Measurements from ENCODE around the gene PTCSC3.
"Not testable (repeated sequence)": the region's sequence is repeated elsewhere in the genome, so short reads cannot be mapped to it uniquely, and the experiment has no call there.

DNA sequence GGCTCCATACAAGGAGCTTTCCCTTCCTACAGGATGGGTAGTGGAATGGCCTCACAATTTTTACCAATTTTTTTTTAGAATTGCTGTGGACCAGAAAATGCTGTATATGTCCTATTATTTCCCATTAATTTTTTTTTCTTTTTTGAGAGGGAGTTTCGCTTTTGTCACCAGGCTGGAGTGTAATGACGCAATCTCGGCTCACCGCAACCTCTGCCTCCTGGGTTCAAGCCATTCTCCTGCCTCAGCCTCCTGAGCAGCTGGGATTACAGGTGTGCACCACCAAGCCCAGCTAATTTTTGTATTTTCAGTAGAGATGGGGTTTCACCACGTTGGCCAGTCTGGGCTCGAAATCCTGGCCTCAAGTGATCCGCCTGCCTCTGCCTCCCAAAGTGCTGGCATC is 72.3 kb downstream of the PTCSC3 start:
- TF ChIP-seq, protein P1, sequence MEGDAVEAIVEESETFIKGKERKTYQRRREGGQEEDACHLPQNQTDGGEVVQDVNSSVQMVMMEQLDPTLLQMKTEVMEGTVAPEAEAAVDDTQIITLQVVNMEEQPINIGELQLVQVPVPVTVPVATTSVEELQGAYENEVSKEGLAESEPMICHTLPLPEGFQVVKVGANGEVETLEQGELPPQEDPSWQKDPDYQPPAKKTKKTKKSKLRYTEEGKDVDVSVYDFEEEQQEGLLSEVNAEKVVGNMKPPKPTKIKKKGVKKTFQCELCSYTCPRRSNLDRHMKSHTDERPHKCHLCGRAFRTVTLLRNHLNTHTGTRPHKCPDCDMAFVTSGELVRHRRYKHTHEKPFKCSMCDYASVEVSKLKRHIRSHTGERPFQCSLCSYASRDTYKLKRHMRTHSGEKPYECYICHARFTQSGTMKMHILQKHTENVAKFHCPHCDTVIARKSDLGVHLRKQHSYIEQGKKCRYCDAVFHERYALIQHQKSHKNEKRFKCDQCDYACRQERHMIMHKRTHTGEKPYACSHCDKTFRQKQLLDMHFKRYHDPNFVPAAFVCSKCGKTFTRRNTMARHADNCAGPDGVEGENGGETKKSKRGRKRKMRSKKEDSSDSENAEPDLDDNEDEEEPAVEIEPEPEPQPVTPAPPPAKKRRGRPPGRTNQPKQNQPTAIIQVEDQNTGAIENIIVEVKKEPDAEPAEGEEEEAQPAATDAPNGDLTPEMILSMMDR (IDR thresholded peaks at IDR 0.05; ENCODE audit: insufficient read depth, low read length): not testable (repeated sequence)
- not testable (repeated sequence) for TF ChIP-seq POLR2AphosphoS5, GABPA (IDR thresholded peaks at IDR 0.05; ENCODE audit: low read depth)
- TF ChIP-seq, protein P2, sequence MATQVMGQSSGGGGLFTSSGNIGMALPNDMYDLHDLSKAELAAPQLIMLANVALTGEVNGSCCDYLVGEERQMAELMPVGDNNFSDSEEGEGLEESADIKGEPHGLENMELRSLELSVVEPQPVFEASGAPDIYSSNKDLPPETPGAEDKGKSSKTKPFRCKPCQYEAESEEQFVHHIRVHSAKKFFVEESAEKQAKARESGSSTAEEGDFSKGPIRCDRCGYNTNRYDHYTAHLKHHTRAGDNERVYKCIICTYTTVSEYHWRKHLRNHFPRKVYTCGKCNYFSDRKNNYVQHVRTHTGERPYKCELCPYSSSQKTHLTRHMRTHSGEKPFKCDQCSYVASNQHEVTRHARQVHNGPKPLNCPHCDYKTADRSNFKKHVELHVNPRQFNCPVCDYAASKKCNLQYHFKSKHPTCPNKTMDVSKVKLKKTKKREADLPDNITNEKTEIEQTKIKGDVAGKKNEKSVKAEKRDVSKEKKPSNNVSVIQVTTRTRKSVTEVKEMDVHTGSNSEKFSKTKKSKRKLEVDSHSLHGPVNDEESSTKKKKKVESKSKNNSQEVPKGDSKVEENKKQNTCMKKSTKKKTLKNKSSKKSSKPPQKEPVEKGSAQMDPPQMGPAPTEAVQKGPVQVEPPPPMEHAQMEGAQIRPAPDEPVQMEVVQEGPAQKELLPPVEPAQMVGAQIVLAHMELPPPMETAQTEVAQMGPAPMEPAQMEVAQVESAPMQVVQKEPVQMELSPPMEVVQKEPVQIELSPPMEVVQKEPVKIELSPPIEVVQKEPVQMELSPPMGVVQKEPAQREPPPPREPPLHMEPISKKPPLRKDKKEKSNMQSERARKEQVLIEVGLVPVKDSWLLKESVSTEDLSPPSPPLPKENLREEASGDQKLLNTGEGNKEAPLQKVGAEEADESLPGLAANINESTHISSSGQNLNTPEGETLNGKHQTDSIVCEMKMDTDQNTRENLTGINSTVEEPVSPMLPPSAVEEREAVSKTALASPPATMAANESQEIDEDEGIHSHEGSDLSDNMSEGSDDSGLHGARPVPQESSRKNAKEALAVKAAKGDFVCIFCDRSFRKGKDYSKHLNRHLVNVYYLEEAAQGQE (IDR thresholded peaks at IDR 0.05; ENCODE audit: insufficient replicate concordance, low read depth): not testable (repeated sequence)

Measured in HL-60 (cell line).